HT1080 (cell line): ENCODE measurements around the gene PLAC1. TPM values are rescaled to one million over a fixed set of nuclear protein-coding genes. Genes with fewer than 3 reads are reported as not detected.

ENCODE experiments used
- DNase-seq: peaks from one replicate; pipeline ENCODE4 v3.0.0-alpha.2; 2015; ENCODE audit warnings: low read depth
- polyA plus RNA-seq, 2 experiments: library from polyadenylated mRNA; depleted of rRNA; stranded (reverse); fragments of >200 nt; gene quantifications; 2 replicates each; pipeline ENCODE4 v1.2.3, GENCODE V29; 2015
- total RNA-seq: library from RNA; depleted of rRNA; stranded (reverse); fragments of >200 nt; shearing (Covaris generic); gene quantifications from 2 replicates; pipeline ENCODE4 v1.2.3, GENCODE V29; 2014; rRNA removed

PLAC1 gene, protein sequence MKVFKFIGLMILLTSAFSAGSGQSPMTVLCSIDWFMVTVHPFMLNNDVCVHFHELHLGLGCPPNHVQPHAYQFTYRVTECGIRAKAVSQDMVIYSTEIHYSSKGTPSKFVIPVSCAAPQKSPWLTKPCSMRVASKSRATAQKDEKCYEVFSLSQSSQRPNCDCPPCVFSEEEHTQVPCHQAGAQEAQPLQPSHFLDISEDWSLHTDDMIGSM
- 0.57 and 2.1 TPM in 2 replicates for total RNA-seq
- 0.97 and 1.5 TPM in 2 replicates for polyA plus RNA-seq (2015; cell fraction: cytosol; rRNA removed)
- polyA plus RNA-seq (2015; cell fraction: nucleus; rRNA removed): 0.63 and 1.5 TPM in 2 replicates

DNA sequence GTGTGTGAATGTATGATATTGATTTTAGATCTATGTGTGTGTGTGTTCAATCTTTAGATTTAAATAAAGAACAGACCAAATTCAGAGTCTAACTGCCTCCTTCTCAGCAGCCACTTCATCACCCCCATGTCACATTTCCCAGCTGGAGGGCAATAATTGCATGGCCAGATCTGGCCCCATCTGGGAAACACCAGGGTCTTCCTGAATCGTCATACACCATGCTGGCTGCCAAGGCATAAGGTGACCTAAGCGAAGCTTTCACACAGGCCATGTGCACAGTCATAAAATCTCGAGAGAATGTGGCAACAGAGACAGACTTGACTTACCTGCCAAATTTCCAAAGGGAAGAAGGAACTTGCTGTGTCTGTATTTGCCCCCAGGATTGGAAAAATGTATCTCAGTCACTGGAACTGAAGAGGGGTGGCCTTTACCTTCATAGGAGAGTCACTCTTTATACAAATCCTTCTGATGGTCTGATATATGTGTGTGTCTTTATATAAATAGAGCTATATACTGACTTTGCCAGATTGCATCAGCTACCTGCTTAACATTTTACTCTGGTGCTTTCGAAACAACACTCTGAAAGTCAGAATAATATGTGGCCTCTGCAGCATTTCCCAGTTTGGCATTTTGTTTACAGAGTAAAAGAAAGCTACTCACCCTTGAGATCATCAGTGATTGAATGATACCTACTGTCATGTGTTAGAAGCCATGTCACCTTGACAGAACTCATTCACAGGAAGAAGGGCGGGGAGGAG is at the start of gene PLAC1:
Gene PLAC1, minus strand, starts transcription at position 470 of the 758 bp plus-strand sequence. CDS start 91,789 bp downstream, outside the sequence.
- no peak for DNase-seq

DNA sequence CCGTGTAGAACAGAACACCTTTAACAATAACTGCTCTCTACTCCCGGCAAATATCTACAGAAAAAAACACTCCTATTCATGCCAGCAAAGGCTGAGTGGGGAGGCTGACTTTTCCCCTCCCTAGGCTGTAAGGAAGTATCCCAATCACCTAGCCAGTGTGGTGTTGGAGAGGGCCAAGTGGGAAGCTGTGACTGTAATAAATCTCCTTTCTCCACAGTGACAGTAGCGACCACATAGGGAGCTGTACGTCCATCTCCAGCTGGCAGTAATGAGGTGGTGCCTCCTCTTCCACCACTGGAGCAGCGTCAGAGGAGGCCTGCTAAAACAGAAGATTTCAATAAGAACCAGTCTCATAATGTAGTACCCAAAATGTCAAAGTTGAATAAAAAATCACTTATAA is 47.9 kb upstream of the PLAC1 start:
- DNase-seq: no peak

DNA sequence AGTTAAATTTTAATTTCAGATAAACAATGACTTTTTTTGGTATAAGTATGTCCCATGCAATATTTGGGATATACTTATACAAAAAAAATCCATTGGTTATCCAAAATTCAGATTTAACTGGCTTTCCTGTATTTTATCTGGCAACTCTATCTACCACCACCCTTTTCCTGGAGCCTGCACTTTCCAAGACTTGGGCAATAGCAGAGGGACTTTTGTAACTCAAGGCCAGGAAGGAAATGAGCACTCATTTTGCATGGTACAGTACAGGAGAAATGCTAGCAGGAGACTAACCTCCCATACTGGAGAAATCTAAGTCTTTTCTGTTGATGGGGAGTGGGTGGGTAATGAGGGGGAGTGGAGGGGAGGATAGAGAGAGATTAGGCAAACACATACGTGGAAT is 37.7 kb upstream of the PLAC1 start:
- DNase-seq: no peak

DNA sequence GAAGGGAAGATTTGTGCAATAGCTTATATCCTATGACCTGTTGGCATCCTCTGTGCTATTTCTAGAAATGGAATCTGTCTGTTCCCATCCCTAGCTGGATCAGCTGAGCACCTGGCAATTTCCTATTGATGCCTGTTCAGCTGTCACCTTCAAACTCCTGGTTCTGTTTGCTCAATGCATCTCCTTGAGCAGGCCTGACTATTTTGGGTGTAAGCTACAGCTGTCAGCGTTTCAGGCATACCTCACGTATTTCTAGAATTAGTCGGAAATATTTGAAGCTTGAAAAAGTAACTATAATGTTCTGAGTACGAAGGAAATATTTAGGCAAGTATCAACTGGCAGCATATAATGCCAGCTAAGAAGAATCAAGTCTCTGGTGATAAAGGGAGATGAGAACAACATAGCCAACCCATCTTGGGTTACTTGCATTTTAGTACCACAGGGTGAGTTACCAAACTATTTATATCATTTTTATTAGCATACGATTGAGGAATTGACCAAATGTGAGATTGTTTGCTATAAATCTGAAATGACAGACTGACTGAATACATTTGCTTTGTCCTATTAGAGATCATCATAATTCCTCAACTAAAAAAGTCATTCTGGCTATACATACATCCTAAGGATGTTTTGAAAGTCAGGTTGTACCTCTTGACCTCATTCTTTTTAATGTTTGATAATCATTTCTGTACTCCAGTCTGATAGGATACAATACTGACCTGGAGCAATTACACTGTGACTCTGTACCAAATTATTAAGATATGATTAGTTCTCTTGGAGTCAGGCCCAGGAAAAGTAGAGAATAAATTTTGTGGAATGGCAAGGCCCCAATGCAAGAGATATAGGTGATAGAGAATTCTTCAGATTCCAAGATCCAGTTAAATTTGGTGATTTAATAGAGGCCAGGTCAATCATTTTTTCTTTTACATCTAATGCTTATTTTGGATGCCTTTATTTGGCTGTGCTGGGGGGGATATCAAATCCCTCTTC is 36.4 kb upstream of the PLAC1 start:
- no peak for DNase-seq

DNA sequence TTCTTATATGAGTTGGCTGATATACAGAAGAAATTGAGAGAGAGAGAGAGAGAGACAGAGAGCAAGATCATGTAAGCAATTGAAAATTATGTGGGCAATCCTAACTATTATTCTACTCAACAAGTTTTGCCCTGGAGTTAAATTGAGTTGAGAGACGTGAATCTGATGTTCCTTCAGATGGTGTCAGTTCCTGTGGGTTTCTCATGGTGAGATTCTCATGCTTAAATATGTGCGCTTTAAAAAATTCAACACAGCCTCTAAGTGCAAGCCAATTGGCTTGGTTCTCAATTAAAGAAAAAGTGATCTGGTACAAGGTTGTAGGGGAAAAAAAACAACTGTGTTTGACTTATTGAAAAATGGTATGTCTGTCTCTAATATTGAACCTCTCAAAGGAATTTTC is 35.4 kb upstream of the PLAC1 start:
- no peak for DNase-seq

DNA sequence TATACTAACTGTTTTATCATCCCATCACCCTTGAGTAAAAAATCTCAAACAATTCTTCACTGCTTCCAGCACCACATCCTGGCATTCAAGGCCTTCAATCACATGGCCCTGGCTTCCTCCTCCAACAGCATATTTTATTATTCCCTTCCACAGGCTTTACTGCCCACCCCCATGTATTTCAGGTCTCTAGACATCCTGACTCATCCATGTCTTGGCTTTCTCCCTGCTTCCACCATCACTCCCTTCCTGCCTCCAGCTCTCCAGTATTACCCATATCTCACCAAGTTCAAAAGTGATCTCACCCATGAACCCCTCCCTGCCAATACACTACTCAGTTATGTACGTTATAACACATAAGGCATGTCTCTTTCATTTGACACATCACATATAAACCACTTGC is 34.7 kb upstream of the PLAC1 start:
- DNase-seq: peak; percentile 88

DNA sequence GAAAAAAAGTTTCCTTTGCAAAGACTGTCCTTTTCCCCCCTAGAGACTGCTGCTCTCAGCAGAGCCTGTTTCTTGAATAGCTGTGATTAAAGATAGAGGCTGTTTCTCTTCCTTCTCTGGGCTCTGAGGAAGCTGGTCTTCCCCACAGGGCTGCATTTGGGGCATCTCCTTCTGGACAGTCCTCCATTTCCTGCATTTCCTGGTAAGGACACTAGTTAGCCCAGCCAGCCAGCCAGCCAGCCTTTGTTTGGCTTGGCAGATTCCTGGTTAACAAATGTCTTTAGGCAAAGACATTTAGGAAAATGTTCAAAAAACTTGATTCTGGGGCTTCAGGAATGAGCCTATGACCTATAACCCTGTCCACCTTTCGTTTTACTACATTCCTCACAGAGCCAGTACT is 34.0 kb upstream of the PLAC1 start:
- no peak for DNase-seq

DNA sequence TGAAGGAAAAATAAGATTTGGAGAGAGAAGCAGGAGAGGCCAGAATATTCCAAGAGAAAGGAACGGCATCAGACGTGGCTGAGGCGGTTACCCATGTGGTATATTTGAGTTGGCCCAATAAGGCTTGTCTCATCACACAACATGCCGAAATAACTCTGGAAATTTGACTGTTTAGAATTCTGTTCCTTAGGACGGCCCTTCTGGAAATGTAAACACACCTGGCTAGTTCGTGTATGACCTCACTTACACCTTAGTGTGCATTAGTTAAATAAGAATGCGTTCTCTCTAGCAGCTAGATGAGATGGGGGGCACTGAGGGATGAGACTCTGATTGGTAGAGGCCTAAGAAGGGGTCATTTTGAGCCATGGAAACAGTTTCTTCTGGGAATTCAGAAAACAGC is 33.2 kb upstream of the PLAC1 start:
- DNase-seq: no peak

DNA sequence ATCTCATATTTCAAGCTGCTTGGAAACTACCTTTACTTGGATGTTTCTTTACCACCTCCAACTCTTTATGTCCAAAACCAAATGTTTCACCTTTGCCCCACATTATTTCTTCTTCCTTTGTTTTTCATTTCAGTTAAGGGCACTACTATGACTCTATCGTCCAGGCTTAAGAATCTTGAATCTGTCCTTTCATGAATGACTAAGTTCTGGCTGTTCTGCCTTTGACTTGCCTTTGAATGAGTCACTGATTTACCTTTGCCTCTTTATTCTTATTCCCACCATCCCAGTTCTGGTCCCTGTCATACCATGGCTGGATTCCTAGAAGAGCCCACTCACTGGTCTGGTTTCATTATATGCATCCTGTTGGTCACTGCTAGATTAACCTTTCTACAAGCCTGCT is 30.6 kb upstream of the PLAC1 start:
- peak; percentile 91 for DNase-seq

DNA sequence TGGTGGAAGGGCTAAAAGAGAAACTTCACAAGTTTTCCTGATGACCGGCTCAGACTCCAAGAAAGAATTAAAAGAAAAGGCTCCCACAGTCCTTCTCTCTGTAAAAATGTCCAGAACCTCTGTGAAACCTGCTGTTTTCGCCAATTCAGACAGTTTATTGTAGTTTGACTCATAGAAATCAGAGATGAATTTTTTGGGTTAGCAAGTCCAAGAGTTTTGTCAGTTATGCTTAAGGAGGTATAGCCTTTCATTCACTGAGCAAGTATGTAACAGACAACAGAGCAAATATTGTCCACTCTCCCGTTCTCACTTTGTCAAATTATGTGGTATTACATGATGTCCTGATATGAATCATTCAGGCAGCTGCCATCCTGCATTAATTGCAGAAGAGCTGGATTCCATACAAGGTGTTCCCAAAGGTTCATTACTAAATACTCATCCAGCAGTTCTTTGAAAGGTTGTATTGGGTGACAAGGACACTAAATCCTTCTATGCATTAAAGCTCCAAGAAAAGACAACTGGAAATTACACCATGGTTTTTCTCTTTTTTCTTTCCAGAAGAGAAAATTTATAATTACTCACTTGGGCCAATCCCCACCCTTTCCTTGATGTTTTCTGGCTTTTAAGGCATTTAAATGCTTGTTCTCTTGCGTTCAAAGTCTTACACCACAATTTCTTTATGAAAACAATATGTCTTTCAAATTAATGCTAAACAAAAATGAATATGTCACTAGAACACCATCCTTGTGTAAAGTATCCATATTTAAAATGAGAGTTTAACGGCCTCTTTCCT is 30.0 kb upstream of the PLAC1 start:
- DNase-seq: peak; percentile 18

DNA sequence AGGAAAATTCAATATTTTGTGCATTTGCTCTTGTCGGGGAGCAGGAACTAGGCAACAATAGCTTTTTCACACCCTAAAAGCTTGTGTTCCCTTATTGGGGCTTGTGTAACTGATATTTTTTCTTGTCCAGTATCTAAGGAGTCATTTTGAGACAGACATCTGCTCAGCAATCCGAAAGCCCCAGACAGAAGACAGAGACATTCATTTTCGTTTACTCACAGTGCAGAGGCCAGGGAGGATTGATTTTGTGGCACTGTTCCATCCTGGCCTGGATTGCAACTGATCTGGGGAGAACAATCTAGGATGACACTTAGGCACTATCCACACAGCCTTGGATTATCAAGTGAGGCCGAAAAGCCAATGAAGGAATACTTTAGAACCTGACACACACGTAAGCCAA is 27.4 kb upstream of the PLAC1 start:
- DNase-seq: no peak

DNA sequence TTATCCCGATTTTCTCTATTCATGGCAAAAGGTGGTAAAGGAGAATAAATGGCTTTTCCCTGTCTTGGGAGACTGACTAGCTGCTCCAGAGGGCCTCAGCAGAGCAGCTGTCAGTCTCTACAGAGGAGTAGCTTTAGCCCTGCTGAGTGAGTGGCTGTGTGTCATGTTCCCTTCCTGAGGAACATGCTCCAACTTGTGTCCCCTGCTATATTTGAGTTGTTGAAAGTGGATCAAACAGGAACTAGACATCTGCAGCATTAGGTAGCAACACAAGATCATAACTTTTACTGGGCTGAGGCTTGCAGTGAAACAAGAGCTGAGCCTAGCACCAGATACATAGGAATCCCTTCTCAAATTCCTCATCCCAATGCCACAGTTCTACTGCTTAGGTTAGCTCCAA is 26.7 kb upstream of the PLAC1 start:
- DNase-seq: no peak

DNA sequence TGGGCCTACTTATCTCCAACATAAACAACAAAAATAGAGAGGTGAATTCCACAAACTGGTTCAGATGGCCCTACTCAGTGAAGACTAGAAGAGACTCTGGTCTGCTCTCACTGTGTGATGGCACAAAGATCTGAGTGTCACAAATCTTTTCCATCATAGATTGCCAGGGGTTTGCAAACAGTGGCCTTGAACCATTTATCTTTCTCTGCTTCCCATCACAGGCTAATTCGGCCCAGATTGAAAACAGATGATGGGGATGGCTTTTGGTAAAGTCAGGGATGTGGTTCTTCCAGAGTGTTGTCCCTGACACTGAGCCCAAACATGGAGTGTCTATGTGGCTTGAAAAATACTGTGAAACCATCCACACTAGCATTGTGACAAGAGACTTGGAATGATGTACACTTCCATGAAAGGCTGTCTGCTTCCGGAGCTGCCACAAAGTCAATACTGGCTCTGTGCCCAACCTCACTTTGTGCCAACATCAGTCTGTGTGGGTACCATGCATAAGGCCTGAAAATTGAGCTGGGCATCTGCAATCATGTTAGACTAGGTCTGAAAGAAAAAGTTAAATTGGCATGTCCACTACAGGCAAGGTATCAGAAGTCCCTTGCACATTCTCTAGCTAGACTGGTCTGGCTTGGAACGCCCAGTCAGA is 25.2 kb upstream of the PLAC1 start:
- no peak for DNase-seq

DNA sequence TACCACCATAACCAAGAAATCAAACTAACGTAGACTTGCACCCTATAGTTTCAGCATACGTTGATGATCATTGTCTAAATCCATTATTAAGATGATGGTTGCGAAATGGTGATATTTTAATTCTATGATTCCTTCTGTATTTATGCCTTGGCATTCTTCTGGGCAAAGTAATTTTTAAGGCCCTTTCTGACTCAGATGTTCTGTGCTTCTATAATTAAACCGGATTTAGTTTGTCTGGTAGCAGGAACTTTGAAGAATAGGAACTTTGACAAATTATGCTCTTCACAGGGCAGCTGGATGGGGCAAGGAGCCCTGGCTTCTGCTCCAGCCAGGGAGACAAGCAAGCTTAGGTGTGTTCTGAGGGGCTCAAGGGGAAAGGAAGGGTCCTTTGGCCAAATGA is 23.8 kb upstream of the PLAC1 start:
- no peak for DNase-seq

DNA sequence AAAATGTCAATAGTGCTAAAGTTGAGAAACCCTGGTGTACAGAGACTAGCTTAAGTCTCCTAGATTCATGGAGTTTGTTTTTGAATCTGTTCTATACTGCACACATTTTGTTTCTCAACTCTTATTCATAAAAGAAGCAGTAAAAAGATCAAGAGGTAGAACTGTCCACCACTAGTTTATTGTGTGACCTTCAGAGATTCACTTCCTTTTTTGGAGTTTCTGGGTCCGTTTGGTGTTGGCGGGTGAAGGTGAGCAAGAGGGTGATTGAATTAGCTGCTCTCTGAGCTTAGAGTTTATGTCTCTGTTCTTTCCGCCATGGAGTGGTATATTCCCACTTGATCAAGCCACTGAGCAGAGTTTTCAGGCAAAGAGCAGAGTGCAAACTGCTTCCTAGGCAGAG is 21.4 kb upstream of the PLAC1 start:
- DNase-seq: no peak

DNA sequence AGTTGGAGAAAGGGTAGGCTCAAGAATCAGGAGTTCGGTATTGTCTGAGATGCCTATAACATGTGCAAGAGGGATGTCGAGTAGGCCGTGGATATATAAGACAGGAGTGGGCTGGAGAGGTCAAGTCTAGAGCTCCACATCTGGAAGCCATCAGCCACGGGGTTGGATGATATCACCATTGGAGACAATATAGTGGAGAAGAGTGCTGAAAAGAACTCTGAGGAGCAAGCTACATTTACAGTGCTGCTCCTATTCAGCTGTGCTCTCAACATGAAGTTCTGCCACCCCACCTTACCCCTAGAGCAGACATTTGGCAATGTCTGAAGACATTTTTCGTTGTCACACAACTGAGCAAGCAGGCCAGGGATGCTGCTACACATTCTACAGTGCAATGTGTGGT is 20.9 kb upstream of the PLAC1 start:
- no peak for DNase-seq

DNA sequence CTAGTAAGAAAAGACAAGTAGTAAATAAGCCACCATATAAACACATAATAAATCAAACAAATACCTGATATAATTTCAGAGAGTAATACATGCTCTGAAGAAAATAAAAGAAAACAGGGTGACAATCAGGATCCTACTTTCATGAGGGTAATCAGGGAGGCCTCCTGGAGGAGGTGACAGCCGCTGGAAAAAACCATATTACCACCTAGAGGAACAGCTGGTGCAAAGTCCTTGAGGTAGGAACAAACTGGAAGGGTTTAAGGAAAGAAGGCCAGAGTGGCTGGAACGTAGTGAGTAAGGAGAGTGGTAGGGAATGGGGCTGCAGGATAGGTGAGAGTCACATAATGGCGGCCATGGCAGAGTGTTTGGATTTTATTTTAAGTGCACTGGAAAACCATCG is 19.1 kb upstream of the PLAC1 start:
- DNase-seq: no peak

DNA sequence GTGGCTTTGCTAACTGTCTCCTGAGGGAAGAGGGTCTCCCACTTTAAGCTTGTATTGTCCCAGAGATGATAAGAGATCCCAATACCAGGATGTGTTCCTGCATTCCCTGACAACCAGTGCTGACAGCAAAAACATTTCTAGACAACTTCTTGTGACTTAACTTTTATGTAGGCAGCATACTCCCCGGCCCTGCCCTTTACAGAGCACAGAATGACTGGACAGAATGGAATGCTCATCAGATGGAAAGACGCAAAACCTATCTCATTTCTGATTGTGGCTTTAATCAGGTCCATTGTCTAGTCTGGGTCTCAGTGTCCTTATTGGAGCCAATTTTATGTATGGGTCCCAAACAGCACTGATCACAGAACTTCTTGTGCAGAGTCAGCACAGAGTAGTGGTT is 18.2 kb upstream of the PLAC1 start:
- DNase-seq: peak; percentile 65

DNA sequence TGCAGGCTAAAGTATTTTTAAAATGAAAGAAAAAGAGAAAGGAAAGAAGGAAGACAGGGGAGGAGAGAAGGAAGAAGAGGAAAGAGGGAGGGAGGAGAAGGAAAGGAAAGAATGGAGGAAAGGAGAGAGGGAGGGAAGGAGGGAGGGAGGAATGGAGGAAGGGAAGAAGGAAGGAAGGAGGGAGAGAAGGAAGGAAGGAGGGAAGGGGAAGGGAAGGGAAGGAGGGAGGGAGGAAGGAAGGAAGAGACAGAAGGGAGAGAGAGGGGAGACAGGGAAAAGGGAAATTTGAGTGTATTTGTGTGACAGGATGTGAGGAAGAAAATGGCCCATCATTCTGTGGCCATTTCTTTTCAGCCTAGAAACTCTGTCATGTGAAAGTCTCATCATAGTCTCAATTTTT is 14.9 kb upstream of the PLAC1 start:
- DNase-seq: no peak

DNA sequence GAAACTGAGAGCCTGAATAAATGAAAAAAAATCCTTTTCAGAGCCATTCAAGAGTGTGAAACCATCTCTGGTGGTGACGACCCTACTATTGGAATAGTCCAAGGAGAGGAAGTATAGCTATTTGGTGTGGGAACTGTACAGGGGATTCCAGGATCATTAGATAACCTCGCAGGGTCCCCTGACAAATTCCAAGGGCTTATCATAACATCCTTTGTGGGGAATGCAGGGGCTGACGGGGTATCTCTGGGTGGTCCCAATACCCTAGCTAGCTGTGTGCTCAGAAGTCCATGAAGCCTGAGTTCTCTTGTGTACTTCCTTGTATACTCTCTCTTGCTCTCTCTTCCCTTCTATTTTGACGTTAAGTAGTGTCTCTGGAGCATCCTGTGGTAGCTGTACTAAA is 13.8 kb upstream of the PLAC1 start:
- no peak for DNase-seq
